Lung (tissue), 12 donors: ENCODE measurements around the gene TAC4. TPM values are rescaled to one million over a fixed set of nuclear protein-coding genes. Genes with fewer than 3 reads are reported as not detected.
A peak's percentile ranks its signal among the peaks of the same experiment; 100 is the strongest.

Experiments
- ATAC-seq: fragments of 200-7000 bp; cut with Tn5 transposase; one replicate; pipeline ENCODE4 v1.9.1; 2020; ENCODE audit warnings: moderate number of reproducible peaks; ENCODE audit not compliant: insufficient read depth, low FRiP score
- DNase-seq, 3 donors: peaks; one replicate each; pipeline ENCODE4 v3.0.0-alpha.2; 2013 to 2017
- H3K27ac ChIP-seq, 2 donors: one replicate each; pipeline ENCODE4 v1.5.1; 2013; ENCODE audit warnings: mild to moderate bottlenecking in 2 of 2, moderate library complexity in 2 of 2, control low read depth in 1 of 2, inconsistent platforms in 1 of 2, low read depth in 1 of 2, low read length in 1 of 2
- H3K27me3 ChIP-seq, 3 donors: one replicate each; pipeline ENCODE4 v1.5.1; 2013; ENCODE audit warnings: low read length in 2 of 3; ENCODE audit not compliant: control insufficient read depth in 3 of 3, insufficient read depth in 3 of 3
- H3K36me3 ChIP-seq, 4 donors: one replicate each; pipeline ENCODE4 v1.5.1; 2013; ENCODE audit warnings: low read length in 4 of 4, mild to moderate bottlenecking in 1 of 4, moderate library complexity in 1 of 4; ENCODE audit not compliant: control insufficient read depth in 4 of 4, insufficient read depth in 4 of 4
- H3K4me1 ChIP-seq, 5 donors: one replicate each; pipeline ENCODE4 v1.5.1; 2013; ENCODE audit warnings: low read length in 5 of 5, mild to moderate bottlenecking in 2 of 5, moderate library complexity in 1 of 5; ENCODE audit not compliant: control insufficient read depth in 5 of 5, insufficient read depth in 5 of 5
- H3K4me3 ChIP-seq: one replicate; pipeline ENCODE4 v1.5.1; 2013; ENCODE audit warnings: mild to moderate bottlenecking, control low read depth, moderate library complexity
- H3K9ac ChIP-seq, 2 donors: one replicate each; pipeline ENCODE4 v1.5.1; 2013; ENCODE audit warnings: low read length in 2 of 2, control low read depth in 1 of 2; ENCODE audit not compliant: insufficient read depth in 1 of 2
- H3K9me3 ChIP-seq, 4 donors: one replicate each; pipeline ENCODE4 v1.5.1; 2013; ENCODE audit warnings: low read length in 3 of 4, mild to moderate bottlenecking in 1 of 4, moderate library complexity in 1 of 4; ENCODE audit not compliant: control insufficient read depth in 4 of 4, insufficient read depth in 3 of 4
- WGBS, 2 donors: extraction: QIAGEN DNeasy Blood & Tissue Kit; methylation state at CpG; one replicate each; pipeline ENCODE4 v1.1.7; 2013; 5-methylcytosine and 5-hydroxymethylcytosine counted together
- polyA plus RNA-seq, 2 donors: library from polyadenylated mRNA; stranded (reverse); fragments of 200-250 nt; gene quantifications; one replicate each; pipeline ENCODE4 v1.2.1, GENCODE V29; 2013
- total RNA-seq, 2 donors: library from RNA; depleted of rRNA in 1 of 2; stranded (reverse); fragments of >200 nt in 1 of 2; gene quantifications; one replicate each; pipeline ENCODE4 v1.2.1, GENCODE V29; 2014 to 2021
- TF ChIP-seq, protein P1 (sequence below): IDR thresholded peaks from 2 replicates; pipeline ENCODE4 v1.5.1; 2012; ENCODE audit warnings: mild to moderate bottlenecking; ENCODE audit errors: control extremely low read depth, extremely low read depth
- donor health status: control.
- donor health status: control.
- donor health status: Bipolar disorder and iron deficiency.
- donor health status: healthy.
- donor health status: DM: yes; HTN: yes; CAD: no.

The TAC4 gene
- total and polyA plus RNA-seq, 4 donors = not detected

DNA sequence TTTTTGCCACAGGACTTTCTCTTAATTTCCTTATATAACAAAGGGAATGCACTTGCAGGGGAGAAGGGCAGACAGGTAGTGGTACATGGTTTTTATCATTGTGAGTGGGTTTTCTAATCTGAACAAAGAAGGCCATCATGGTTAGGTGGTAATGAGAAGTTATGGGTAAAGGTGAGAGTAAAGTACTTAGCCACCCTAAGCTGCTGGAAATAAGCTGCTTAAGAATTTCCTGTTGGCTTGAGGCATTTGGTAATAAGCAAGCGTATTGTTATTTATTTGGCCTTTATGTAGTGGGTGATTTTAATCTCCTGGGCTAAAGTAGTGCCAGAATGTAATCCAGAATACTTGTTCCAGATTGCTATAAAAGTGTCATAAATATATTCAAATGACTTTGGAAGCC, 27.1 kb downstream of the TAC4 start:
- no peak for DNase-seq
- Histone ChIP-seq H3K27ac (no peak overlapping the region), H3K4me3 (no peak overlapping the region), H3K9me3 (no peaks in the 10 kb centered on the region), H3K27me3 (no peaks in the 10 kb centered on the region), H3K36me3 (peaks cover 30 to 54% (median 42%) of the 10 kb centered on the region in 4 donors), H3K9ac (no peak overlapping the region), H3K4me1 (peaks cover 0 to 9% (median 4%) of the 10 kb centered on the region in 5 donors)
- no peak for ATAC-seq
- TF ChIP-seq, protein P1, sequence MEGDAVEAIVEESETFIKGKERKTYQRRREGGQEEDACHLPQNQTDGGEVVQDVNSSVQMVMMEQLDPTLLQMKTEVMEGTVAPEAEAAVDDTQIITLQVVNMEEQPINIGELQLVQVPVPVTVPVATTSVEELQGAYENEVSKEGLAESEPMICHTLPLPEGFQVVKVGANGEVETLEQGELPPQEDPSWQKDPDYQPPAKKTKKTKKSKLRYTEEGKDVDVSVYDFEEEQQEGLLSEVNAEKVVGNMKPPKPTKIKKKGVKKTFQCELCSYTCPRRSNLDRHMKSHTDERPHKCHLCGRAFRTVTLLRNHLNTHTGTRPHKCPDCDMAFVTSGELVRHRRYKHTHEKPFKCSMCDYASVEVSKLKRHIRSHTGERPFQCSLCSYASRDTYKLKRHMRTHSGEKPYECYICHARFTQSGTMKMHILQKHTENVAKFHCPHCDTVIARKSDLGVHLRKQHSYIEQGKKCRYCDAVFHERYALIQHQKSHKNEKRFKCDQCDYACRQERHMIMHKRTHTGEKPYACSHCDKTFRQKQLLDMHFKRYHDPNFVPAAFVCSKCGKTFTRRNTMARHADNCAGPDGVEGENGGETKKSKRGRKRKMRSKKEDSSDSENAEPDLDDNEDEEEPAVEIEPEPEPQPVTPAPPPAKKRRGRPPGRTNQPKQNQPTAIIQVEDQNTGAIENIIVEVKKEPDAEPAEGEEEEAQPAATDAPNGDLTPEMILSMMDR = no peak
- 48 to 86% methylated on average over 1 of the region's 1 CpG for WGBS, 2 donors

DNA sequence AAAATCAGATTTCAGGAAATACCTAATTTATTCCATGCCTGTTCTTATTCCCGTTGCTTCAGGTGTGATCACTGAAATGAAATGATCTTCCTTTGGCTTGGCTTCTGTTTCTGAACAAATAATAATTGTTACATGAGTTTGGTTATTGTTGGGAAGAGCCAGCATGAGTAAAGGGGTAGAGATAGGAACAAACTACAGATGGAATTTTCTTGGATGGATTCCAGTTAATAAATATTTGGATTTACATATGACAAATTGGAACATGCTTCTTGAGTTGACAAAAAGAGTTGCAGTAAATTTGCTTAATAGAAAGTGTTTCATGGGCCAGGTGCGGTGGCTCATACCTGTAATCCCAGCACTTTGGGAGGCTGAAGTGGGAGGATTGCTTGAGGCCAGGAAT, 28.2 kb downstream of the TAC4 start:
- 67 to 79% methylated on average over 2 of the region's 2 CpGs for WGBS, 2 donors
- ATAC-seq = no peak
- no peak for DNase-seq
- Histone ChIP-seq H3K36me3 (peaks cover 30 to 54% (median 43%) of the 10 kb centered on the region in 4 donors), H3K4me1 (peaks cover 0 to 9% (median 4%) of the 10 kb centered on the region in 5 donors), H3K4me3 (no peak overlapping the region), H3K27me3 (no peaks in the 10 kb centered on the region), H3K27ac (no peak overlapping the region), H3K9me3 (no peaks in the 10 kb centered on the region), H3K9ac (no peak overlapping the region)
- TF ChIP-seq, protein P1 = no peak

DNA sequence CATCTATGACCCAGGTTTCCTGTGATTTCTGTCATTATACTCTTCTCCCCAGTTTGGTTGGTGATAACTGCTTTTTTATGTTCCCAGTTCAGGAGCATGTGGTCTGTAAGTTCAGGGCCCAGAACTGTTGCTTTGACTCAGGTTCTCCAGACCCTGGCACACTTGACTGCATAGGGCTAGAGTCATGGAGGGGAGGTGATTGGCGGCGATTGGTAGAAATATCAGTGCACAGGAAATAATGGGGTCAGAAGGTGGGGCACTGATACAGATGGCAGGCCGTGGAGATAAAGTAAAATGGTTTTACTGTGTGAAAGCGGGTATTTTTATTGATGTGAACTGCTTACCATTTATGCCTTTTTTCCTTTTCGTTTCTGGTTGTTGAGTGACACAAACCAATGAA, 28.7 kb downstream of the TAC4 start:
- Histone ChIP-seq H3K9ac (no peak overlapping the region), H3K27ac (peak overlapping the region in 1 of 2 donors; percentile 67), H3K27me3 (no peaks in the 10 kb centered on the region), H3K36me3 (peaks cover 30 to 54% (median 42%) of the 10 kb centered on the region in 4 donors), H3K4me1 (peaks cover 0 to 9% (median 4%) of the 10 kb centered on the region in 5 donors), H3K9me3 (no peaks in the 10 kb centered on the region), H3K4me3 (no peak overlapping the region)
- TF ChIP-seq, protein P1 = no peak
- no peak for ATAC-seq
- no peak for DNase-seq
- WGBS, 2 donors = 85 to 92% methylated on average over 5 of the region's 5 CpGs

DNA sequence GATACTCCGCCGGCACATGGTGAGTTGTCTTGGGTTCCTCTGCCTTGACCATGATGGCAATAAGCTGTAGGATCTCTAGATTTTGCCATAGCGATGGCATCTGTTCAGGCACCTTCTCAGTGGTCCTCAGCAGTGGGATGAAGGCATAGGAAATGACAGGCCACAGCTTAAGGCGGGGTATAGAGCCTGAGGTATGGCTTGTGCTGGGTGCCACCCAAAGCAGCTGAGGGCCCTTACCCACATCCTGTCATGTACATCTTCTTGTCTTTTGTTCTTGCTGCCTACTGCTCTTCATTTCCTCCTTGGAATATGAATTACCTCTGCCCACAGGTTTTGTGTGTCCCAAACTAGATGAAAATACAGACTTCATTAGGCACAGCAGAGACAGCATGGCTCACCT, 29.9 kb downstream of the TAC4 start:
- H3K9ac ChIP-seq = no peak overlapping the region
- 91 to 92% methylated on average over 4 of the region's 4 CpGs for WGBS, 2 donors
- no peaks in the 10 kb centered on the region for H3K9me3 ChIP-seq
- peaks cover 25 to 50% (median 39%) of the 10 kb centered on the region in 4 donors for H3K36me3 ChIP-seq
- ATAC-seq (no peak), DNase-seq (no peak)
- H3K27ac ChIP-seq = no peak overlapping the region
- H3K4me3 ChIP-seq = no peak overlapping the region
- TF ChIP-seq, protein P1 = no peak
- peaks cover 0 to 12% (median 4%) of the 10 kb centered on the region in 5 donors for H3K4me1 ChIP-seq
- no peaks in the 10 kb centered on the region for H3K27me3 ChIP-seq
